ENCODE results near the gene OR1I1.

DNA sequence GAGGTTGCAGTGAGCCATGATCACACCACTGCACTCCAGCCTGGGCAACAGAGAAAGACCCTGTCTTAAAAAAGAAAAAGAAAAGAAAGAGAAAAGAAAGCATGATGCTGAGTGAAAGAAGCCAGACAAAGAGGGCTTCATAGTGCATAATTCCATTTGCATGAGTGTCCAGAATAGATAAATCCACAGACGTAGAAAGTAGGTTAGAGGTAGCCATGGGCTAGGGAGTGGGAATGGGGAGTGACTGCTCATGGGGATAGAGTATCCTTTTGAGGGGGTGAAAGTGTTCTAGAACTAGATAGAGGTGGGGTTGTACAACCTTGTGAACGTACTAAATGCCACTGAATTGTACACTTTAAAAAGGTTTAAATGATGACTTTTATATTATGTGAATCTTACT lies 7.6 kb upstream of the OR1I1 start:
- TF ChIP-seq, protein P1, sequence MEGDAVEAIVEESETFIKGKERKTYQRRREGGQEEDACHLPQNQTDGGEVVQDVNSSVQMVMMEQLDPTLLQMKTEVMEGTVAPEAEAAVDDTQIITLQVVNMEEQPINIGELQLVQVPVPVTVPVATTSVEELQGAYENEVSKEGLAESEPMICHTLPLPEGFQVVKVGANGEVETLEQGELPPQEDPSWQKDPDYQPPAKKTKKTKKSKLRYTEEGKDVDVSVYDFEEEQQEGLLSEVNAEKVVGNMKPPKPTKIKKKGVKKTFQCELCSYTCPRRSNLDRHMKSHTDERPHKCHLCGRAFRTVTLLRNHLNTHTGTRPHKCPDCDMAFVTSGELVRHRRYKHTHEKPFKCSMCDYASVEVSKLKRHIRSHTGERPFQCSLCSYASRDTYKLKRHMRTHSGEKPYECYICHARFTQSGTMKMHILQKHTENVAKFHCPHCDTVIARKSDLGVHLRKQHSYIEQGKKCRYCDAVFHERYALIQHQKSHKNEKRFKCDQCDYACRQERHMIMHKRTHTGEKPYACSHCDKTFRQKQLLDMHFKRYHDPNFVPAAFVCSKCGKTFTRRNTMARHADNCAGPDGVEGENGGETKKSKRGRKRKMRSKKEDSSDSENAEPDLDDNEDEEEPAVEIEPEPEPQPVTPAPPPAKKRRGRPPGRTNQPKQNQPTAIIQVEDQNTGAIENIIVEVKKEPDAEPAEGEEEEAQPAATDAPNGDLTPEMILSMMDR (IDR thresholded peaks at IDR 0.05), result no peak
- TF ChIP-seq EZH2 (IDR thresholded peaks at IDR 0.05) (no peak), EZH2phosphoT487 (IDR thresholded peaks at IDR 0.05) (no peak)
